PFSK-1 (cell line): Measurements from ENCODE around the gene RNF14.
A peak's percentile ranks its signal among the peaks of the same experiment; 100 is the strongest.

Experiments used
- FOXP2 ChIP-seq: optimal IDR thresholded peaks from 2 replicates; pipeline ENCODE3; 2011; ENCODE audit warnings: borderline replicate concordance, control low read depth, inconsistent platforms; ENCODE audit not compliant: insufficient read depth; ENCODE audit errors: extremely low read length, extremely low read depth
- POLR2AphosphoS5 ChIP-seq: IDR thresholded peaks from 2 replicates; pipeline ENCODE4 v1.6.1; 2012; ENCODE audit warnings: low read depth, mild to moderate bottlenecking, control low read depth, low read length, moderate library complexity
- REST ChIP-seq, 2 experiments: IDR thresholded peaks; 2 replicates each; pipeline versions ENCODE4 v1.6.1 to v1.8.0; 2011 to 2012; ENCODE audit warnings: low read depth in 2 of 2, low read length in 2 of 2, control low read depth in 1 of 2, inconsistent platforms in 1 of 2, mild to moderate bottlenecking in 1 of 2, moderate library complexity in 1 of 2; ENCODE audit not compliant: insufficient read depth in 1 of 2
- SIN3A ChIP-seq: IDR thresholded peaks from 2 replicates; pipeline ENCODE4 v1.6.1; 2012; ENCODE audit warnings: mild to moderate bottlenecking, low read length, moderate library complexity, borderline replicate concordance; ENCODE audit not compliant: insufficient read depth
- TAF1 ChIP-seq: IDR thresholded peaks from 2 replicates; pipeline ENCODE4 v1.6.1; 2012; ENCODE audit warnings: low read length, control low read depth, borderline replicate concordance; ENCODE audit not compliant: insufficient read depth

The RNF14 gene

GRCh38 chr5:142012186-142012785, 43.4 kb downstream of the RNF14 start:
- TF ChIP-seq SIN3A: no peak

- TF ChIP-seq FOXP2: peak; percentile 67
- TF ChIP-seq REST (IDR thresholded peaks at IDR 0.05; ENCODE audit: insufficient read depth in 1 of 2, low read depth in 2 of 2, low read length in 2 of 2): 0 out of 4 replicates have a peak, but pooled peaks of 1 of the 2 experiments have one; percentile 30
- no peak for TF ChIP-seq SIN3A
- TF ChIP-seq POLR2AphosphoS5: peak; percentile 55; the same call in 1 of the 2 replicates
- peak; percentile 73; the same call in 1 of the 2 replicates for TF ChIP-seq TAF1
Observed at GRCh38 chr5:142012792-142013388, 44.0 kb downstream of the RNF14 start, which contains the start of gene GNPDA1. GNPDA1 (minus strand) TSS chr5:142013027; CDS start chr5:142012035, 992 bp downstream.

GRCh38 chr5:142013734-142014521, 45.0 kb downstream of the RNF14 start:
- no peak for TF ChIP-seq REST (IDR thresholded peaks at IDR 0.05; ENCODE audit: insufficient read depth in 1 of 2, low read depth in 2 of 2, low read length in 2 of 2)
- TF ChIP-seq TAF1: no peak
- TF ChIP-seq SIN3A: no peak
- TF ChIP-seq FOXP2: no peak
- TF ChIP-seq POLR2AphosphoS5: no peak

GRCh38 chr5:142014911-142015584, 46.1 kb downstream of the RNF14 start:
- TF ChIP-seq FOXP2 (no peak), REST (IDR thresholded peaks at IDR 0.05; ENCODE audit: insufficient read depth in 1 of 2, low read depth in 2 of 2, low read length in 2 of 2) (no peak), POLR2AphosphoS5 (no peak), SIN3A (no peak), TAF1 (no peak)

GRCh38 chr5:142015781-142016533, 47.1 kb downstream of the RNF14 start:
- TF ChIP-seq TAF1 (0 out of 2 replicates have a peak, but pooled peaks have one; percentile 19), POLR2AphosphoS5 (no peak), SIN3A (no peak), FOXP2 (no peak), REST (IDR thresholded peaks at IDR 0.05; ENCODE audit: insufficient read depth in 1 of 2, low read depth in 2 of 2, low read length in 2 of 2) (no peak)
